Activated naive CD4-positive, alpha-beta T cell treated with anti-CD3 and anti-CD28 coated beads, Interleukin-2, amount 50 U/mL, for 72 hours (primary cell): ENCODE data around the gene GPR183. TPM values are rescaled to one million over a fixed set of nuclear protein-coding genes. Genes with fewer than 3 reads are reported as not detected.

Source experiments
- ATAC-seq, 2 donors: fragments of 150-1000 bp; cut with Tn5 transposase; 2 replicates each; pipeline ENCODE4 v1.10.0; 2021; ENCODE audit warnings: mild to moderate bottlenecking in 2 of 2, moderate library complexity in 2 of 2
- DNase-seq, 2 donors: peaks; one replicate each; pipeline ENCODE4 v3.0.0; 2021 to 2022; ENCODE audit warnings: low spot score in 2 of 2
- H3K27ac Mint-ChIP-seq, 2 donors: one replicate each; pipeline ENCODE4 v1.8.0; 2022; ENCODE audit warnings: mild to moderate bottlenecking in 2 of 2, mixed read lengths in 2 of 2
- H3K36me3 Mint-ChIP-seq, 2 donors: one replicate each; pipeline ENCODE4 v1.8.0; 2022; ENCODE audit warnings: mixed read lengths in 2 of 2
- H3K9me3 Mint-ChIP-seq, 2 donors: one replicate each; pipeline ENCODE4 v1.8.0; 2022; ENCODE audit warnings: mixed read lengths in 2 of 2
- total RNA-seq, 2 donors: library from RNA; stranded (reverse); gene quantifications; one replicate each; pipeline ENCODE4 v1.2.3, GENCODE V29; 2022

Gene GPR183
- total RNA-seq, 2 donors from 2014 or later: 55.0 to 55.4 TPM

GRCh38 chr13:99307648-99308339 lies 595 bp upstream of the GPR183 start:
- ATAC-seq (peak; percentile 82 to 85), DNase-seq (peak; percentile 67 to 82)
- Mint-ChIP-seq H3K27ac (peak overlapping the region; percentile 91 to 94), H3K36me3 (peaks cover 49 to 56% of the 10 kb centered on the region in 2 donors), H3K9me3 (no peaks in the 10 kb centered on the region)

DNA sequence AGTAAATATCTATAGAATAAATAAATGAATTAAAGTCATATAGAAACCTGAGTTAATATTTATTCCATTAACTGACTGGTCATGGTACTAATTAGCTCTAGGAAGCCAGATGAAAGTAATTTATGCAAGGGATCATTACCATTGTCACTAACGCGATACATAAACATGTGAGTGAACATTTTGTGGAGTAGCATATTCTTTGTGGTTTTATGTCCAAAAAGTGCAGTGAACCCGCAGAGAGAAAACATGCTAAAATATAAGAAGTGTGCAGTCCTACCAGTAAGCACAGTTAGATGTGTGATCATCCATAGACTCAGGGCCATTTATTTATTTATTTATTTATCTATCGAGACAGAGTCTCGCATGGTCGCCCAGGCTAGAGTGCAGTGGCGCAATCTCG lies 1.6 kb downstream of the GPR183 start:
- ATAC-seq: no peak
- H3K9me3 Mint-ChIP-seq: no peaks in the 10 kb centered on the region
- H3K36me3 Mint-ChIP-seq: peaks cover 50 to 59% of the 10 kb centered on the region in 2 donors
- H3K27ac Mint-ChIP-seq: peak overlapping the region; percentile 91 to 94
- DNase-seq: no peak

GRCh38 chr13:99305158-99305557 lies 2.0 kb downstream of the GPR183 start:
- Mint-ChIP-seq H3K9me3 (no peaks in the 10 kb centered on the region), H3K36me3 (peaks cover 50 to 59% of the 10 kb centered on the region in 2 donors), H3K27ac (peak overlapping the region; percentile 91 to 94)
- DNase-seq: no peak
- ATAC-seq: no peak

GRCh38 chr13:99304541-99304940 lies 2.7 kb downstream of the GPR183 start:
- H3K9me3 Mint-ChIP-seq: no peaks in the 10 kb centered on the region
- no peak for ATAC-seq
- H3K36me3 Mint-ChIP-seq: peaks cover 50 to 59% of the 10 kb centered on the region in 2 donors
- no peak for DNase-seq
- H3K27ac Mint-ChIP-seq: peak overlapping the region; percentile 91 to 94

DNA sequence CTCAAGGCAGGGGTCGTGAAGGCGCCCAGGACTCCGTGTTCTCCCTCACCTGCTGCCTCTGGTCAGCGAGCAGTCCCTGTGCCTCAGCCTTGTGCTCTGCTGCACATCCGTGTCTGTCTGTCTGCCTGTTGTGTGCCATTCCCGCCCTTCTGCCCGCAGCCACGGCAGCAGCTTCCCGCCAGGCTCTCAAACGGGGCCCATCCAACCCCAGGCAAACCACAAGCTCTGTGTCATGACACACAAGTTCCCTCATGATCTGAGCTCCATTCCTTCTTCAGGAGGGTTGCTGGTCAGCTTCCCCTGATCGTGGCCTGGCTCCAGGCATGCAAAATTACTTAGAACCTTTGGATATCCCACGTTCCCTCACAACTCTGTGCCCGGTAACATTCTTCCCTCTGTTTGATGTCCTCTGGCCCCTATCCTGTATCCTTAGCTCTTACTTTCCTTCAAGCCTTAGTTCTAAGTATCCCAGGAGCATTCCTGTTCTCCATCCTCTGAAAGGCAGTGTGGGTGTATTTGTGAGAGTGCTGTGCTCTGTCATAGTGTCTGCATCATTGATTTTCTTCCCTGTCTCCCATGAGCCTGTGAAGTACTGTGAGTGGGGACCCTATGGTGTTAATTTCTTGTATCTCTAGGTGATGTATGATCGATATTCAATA lies 3.2 kb downstream of the GPR183 start:
- peak; percentile 48 to 86 for DNase-seq
- Mint-ChIP-seq H3K9me3 (no peaks in the 10 kb centered on the region), H3K27ac (peak overlapping the region; percentile 91 to 94), H3K36me3 (peaks cover 50 to 59% of the 10 kb centered on the region in 2 donors)
- ATAC-seq: peak in 1 of 2 donors; percentile 43

DNA sequence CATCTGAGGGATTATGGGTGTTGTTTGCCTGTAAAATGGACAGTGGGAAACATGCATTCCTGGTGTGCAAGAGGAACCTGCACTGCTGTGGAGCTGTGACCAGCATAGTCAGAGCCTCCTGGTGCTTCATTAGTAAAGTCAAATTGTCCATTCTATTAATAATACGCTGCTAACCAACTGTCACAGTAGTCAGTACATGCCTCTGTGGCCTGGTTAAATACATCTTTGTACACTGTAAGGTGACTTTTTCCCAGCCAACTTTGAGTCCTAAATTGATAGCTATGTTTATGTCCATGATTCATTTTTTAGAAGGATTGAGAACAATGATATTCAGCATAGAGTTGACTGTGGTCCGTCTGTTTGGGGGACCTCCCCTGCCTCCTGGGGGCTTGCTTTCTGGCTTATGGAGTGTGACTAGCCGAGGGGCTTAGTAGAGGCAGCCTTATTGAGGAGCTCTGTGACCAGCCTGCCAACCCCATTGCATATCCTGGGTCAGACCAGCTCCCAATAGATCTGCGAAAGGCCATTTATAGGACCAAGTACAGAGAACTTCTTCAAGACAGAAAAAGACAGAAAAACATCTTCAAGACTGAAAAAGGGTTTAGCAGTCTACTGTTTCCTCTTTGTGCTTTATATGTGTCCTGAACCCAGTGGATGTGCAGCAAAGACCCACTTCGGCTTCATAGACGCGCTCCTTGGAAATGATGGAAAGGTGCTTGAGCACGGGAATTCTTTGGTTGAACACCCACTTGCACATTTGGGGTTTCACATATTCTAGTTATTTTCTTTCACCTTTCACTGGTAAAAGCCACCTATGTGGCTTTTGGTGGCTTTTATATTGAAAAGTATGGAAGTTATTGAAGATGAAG lies 4.3 kb downstream of the GPR183 start:
- DNase-seq: no peak
- Mint-ChIP-seq H3K36me3 (peaks cover 47 to 56% of the 10 kb centered on the region in 2 donors), H3K9me3 (no peaks in the 10 kb centered on the region), H3K27ac (peak overlapping the region; percentile 91 to 94)
- ATAC-seq: no peak

DNA sequence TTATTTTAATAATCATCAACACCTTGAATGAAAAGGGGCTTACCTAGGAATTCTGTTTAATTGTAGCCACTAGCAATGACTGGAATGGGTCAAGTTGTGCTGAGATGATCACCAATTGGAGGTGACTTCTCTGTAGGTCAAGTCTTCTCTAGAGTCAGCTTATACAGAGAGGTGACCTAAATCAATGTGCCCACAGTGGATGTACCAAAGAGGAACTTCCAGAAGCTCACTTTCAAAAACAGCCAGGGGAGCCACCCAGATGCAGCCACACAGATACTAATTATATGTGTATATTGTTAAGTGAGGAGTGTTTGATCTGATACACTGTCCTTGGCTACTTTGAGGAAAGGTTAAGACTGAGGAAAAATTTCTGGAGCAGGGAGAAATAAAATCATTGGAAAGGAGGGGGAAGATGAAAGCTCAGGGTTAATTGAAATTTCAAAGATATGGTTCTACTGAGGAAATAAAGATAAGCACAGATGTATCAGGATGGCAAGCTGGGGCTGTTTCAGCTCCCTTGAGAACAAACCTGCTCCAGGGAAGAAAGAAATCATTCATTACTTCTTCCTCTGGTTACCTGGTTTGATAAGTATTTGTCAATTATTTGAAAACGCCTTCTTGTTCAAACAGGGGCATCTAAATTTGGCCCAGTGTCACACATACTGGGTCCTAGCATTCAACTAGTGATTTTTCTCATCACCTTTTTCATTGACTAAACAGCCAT lies 5.1 kb downstream of the GPR183 start:
- Mint-ChIP-seq H3K27ac (peak overlapping the region; percentile 18 to 94), H3K36me3 (peaks cover 46 to 61% of the 10 kb centered on the region in 2 donors), H3K9me3 (no peaks in the 10 kb centered on the region)
- ATAC-seq: peak in 1 of 2 donors; percentile 17
- no peak for DNase-seq

- Mint-ChIP-seq H3K36me3 (peaks cover 42 to 53% of the 10 kb centered on the region in 2 donors), H3K9me3 (no peaks in the 10 kb centered on the region), H3K27ac (peak overlapping the region in 1 of 2 donors; percentile 39)
- ATAC-seq (no peak), DNase-seq (no peak)
These were observed 6.0 kb downstream of the GPR183 start for GRCh38 chr13:99301056-99301838.

DNA sequence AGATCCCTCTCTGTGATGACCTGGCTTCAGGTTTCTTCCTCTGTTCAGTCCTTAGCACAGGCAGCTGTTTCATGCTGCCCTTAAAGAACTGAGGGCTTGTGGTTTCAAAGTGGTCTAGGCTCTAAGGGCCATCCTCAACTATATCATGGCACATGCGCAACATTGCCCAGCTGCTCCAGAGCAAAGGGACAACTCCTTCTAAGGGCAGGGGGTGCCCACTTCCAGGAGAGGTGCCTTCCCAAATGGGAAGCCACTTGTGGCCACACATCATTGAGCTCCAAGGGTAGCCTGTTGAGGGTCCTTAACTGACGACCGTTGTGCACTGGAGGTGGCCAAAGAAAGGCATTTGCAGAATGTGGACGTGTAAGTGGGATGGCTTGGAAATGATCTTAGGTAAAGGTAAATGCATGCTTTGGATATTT lies 7.3 kb downstream of the GPR183 start:
- peak overlapping the region; percentile 45 to 86 for H3K27ac Mint-ChIP-seq
- H3K36me3 Mint-ChIP-seq: peaks cover 40 to 50% of the 10 kb centered on the region in 2 donors

DNA sequence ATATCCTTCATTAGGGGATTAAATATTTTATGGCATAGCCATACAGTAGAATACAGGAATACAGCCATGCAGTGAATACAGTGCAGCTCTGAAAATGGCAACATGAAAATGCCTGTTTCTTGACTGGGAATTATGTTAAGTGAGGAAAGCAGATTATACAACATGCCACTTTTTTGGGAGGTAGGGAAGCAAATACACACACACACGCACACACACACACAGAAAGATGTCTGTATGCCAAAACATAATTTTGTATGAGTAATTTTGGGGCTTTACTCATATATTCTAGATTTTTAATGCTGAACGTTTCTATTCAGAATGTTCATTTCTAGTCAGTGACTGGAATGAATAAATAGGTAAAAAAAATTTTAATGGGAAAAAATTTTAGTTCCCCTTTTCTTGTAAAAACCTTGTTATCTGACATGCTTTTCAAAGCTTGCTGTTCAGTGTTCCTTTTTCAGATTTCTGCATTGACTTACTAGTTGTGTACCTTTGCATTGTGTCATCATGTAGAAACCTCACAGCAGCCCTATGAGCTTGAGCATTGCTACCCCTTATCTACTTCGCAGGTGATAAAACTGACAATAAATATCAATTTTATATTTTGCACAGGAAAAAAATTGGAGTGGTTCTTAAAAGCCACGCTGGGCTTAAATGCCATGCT lies 7.8 kb downstream of the GPR183 start:
- DNase-seq (no peak), ATAC-seq (peak in 1 of 2 donors; percentile 18)
- Mint-ChIP-seq H3K9me3 (no peaks in the 10 kb centered on the region), H3K36me3 (peaks cover 35 to 46% of the 10 kb centered on the region in 2 donors), H3K27ac (peak overlapping the region; percentile 45 to 86)

More for the DNA sequence above, 7.3 kb downstream of the GPR183 start:
- no peaks in the 10 kb centered on the region for H3K9me3 Mint-ChIP-seq
- ATAC-seq (peak in 1 of 2 donors; percentile 5), DNase-seq (no peak)

DNA sequence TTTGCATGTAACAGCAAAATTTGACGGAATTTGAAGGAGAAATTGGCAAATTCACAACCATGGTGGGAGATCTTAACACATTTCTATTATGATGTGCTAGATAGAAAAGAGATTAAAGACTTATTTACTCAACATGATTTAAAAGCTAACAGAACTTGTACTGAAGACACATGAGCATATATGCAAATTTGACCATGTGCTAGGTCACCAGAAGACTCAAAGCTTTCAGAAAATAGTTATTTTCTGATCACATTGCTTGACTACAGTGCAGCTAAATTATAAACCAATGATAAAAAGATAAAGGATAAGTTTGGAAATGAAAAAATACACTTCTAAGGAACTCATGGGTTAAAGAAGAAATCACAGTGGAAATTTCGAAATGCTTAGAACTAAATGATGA lies 9.1 kb downstream of the GPR183 start:
- Mint-ChIP-seq H3K36me3 (peaks cover 24 to 46% of the 10 kb centered on the region in 2 donors), H3K27ac (peak overlapping the region; percentile 89 to 93), H3K9me3 (no peaks in the 10 kb centered on the region)
- DNase-seq: no peak
- ATAC-seq: no peak

GRCh38 chr13:99297331-99297730 lies 9.9 kb downstream of the GPR183 start:
- DNase-seq (no peak), ATAC-seq (peak; percentile 35 to 63)
- peaks cover 21 to 47% of the 10 kb centered on the region in 2 donors for H3K36me3 Mint-ChIP-seq

GRCh38 chr13:99296398-99296797 lies 10.8 kb downstream of the GPR183 start:
- peak; percentile 77 to 78 for ATAC-seq
- DNase-seq: no peak
- H3K36me3 Mint-ChIP-seq: peaks cover 15 to 41% of the 10 kb centered on the region in 2 donors
- no peaks in the 10 kb centered on the region for H3K9me3 Mint-ChIP-seq
- peak overlapping the region; percentile 89 to 93 for H3K27ac Mint-ChIP-seq

More at GRCh38 chr13:99297331-99297730, 9.9 kb downstream of the GPR183 start:
- Mint-ChIP-seq H3K9me3 (no peaks in the 10 kb centered on the region), H3K27ac (peak overlapping the region; percentile 89 to 93)

GRCh38 chr13:99295488-99296252 lies 11.5 kb downstream of the GPR183 start:
- peaks cover 15 to 41% of the 10 kb centered on the region in 2 donors for H3K36me3 Mint-ChIP-seq
- no peak for DNase-seq
- ATAC-seq: no peak
- H3K27ac Mint-ChIP-seq: peak overlapping the region; percentile 89 to 93
- no peaks in the 10 kb centered on the region for H3K9me3 Mint-ChIP-seq
